ENCODE results near the gene KLHL18. TPM values are rescaled to one million over a fixed set of nuclear protein-coding genes. Genes with fewer than 3 reads are reported as not detected.

The KLHL18 gene
- total RNA-seq: 19.1 and 32.7 TPM in 2 replicates

DNA sequence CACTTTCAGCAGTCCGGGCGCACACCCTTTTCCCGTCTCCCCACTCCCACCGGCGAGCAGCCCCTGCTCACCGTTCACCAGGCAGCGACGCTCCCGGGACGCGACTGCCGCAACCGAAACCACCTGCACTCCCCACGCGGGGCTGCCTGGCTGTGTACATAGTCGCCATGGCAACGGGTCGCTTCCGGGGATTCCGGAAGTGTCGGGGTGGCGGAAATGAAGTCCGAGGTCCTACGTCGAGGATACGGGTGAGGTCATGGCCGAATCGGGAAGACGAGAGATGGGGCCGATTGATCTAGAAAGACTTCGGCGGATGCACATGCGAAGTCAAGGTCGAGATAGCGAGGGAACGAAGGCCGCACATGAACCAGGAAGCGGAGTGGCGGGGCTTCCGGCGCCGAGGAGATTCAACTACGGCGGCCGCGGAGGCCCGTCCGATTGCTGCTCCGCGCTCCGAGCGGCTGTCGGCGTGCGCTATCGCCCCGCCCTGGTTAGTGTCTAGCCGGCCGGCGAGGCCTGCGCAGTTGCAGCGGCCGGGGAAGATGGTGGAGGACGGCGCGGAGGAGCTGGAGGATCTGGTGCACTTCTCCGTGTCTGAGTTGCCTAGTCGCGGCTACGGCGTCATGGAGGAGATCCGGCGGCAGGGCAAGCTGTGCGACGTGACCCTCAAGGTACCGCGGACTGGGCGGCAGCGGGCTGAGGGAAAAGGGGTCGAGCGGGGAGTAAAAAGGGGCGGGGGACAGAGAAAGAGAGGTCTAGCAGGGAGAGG is at the start of gene KLHL18, which contains the start of gene KIF9:
KLHL18 (plus strand) TSS at position 521 of the 769 bp plus-strand sequence; CDS start at position 543, 22 bp downstream.
KIF9 (minus strand) TSS at position 376 of the 769 bp plus-strand sequence. CDS start 5,425 bp downstream, outside the sequence.

DNA sequence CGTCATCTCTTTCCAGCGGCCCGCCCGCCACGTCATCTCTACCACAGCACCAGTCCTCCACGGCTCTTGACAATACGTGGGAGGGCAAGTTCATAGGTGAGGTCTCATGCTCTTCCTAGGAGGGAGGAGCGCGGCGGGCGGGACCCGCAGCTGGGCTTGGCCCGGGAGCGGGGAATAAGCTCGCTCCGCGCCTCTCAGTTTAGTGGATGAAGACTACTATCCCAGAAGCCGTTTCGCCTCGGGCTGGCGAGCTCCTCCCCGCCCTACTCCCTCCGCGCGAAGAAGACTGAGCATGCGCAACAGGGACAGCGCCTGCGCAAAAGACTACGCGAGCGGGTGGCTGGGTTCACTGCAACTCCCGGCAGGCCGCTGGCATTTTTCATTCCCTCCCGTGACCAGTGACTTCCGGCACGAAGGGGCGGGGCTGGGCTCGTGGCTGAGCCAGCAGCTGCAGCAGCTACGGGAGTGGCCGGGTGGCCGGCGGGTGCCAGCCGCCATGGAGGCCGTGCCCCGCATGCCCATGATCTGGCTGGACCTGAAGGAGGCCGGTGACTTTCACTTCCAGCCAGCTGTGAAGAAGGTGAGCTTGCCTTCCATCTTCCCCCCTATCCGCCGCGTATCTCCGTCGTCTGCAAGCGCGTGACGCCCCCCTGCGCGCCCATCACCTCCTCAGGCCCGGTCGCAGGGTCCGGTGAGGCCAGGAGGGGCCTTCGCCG is 98.0 kb downstream of the KLHL18 start, which contains the start of gene PTPN23:
PTPN23 (plus strand) TSS at position 421 of the 716 bp plus-strand sequence; CDS start at position 497, 76 bp downstream.

Other genes with a start within 250 kb of the KLHL18 start
- 19.6 and 49.4 TPM in 2 replicates for gene SETD2, start 118.8 kb upstream of the KLHL18 start, total RNA-seq
- 4.4 and 7.0 TPM in 2 replicates for gene KIF9, start 145 bp upstream of the KLHL18 start, total RNA-seq
- gene PTPN23, start 98.1 kb downstream of the KLHL18 start, total RNA-seq: 12.3 and 38.3 TPM in 2 replicates
- gene SCAP, start 193.0 kb downstream of the KLHL18 start, total RNA-seq: 44.5 and 98.2 TPM in 2 replicates
- 34.8 and 38.9 TPM in 2 replicates for gene ELP6, start 230.8 kb downstream of the KLHL18 start, total RNA-seq

Measured in bladder microvascular endothelial cell (primary cell).